ENCODE measurements around the gene SAMD9.

GRCh38 chr7:93146036-93146435, 28.3 kb upstream of the SAMD9 start:
- TF ChIP-seq, protein P1, sequence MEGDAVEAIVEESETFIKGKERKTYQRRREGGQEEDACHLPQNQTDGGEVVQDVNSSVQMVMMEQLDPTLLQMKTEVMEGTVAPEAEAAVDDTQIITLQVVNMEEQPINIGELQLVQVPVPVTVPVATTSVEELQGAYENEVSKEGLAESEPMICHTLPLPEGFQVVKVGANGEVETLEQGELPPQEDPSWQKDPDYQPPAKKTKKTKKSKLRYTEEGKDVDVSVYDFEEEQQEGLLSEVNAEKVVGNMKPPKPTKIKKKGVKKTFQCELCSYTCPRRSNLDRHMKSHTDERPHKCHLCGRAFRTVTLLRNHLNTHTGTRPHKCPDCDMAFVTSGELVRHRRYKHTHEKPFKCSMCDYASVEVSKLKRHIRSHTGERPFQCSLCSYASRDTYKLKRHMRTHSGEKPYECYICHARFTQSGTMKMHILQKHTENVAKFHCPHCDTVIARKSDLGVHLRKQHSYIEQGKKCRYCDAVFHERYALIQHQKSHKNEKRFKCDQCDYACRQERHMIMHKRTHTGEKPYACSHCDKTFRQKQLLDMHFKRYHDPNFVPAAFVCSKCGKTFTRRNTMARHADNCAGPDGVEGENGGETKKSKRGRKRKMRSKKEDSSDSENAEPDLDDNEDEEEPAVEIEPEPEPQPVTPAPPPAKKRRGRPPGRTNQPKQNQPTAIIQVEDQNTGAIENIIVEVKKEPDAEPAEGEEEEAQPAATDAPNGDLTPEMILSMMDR (conservative IDR thresholded peaks at IDR 0.05; ENCODE audit: low read depth in 2 of 2): no peak; a peak in 1 of 4 replicates
- TF ChIP-seq CREB1 (CRISPR knock-in tag; IDR thresholded peaks at IDR 0.05; ENCODE audit: low read depth): no peak
- no peak for TF ChIP-seq REST (IDR thresholded peaks at IDR 0.05; ENCODE audit: unreplicated experiment)
- TF ChIP-seq ETS1 (IDR thresholded peaks at IDR 0.05): no peak
- no peak for TF ChIP-seq EZH2phosphoT487 (IDR thresholded peaks at IDR 0.05; ENCODE audit: unreplicated experiment)
- TF ChIP-seq NANOG (IDR thresholded peaks at IDR 0.05; ENCODE audit: borderline replicate concordance): no peak
- TF ChIP-seq POLR2AphosphoS5 (IDR thresholded peaks at IDR 0.05; ENCODE audit: low read depth): no peak
- no peak for TF ChIP-seq ZNF114 (CRISPR knock-in tag; IDR thresholded peaks at IDR 0.05)
- TF ChIP-seq EZH2 (IDR thresholded peaks at IDR 0.05; ENCODE audit: low read depth, unreplicated experiment): no peak
